Transverse colon (tissue), 4 donors: ENCODE results near the gene ZMIZ1. TPM values are rescaled to one million over a fixed set of nuclear protein-coding genes. Genes with fewer than 3 reads are reported as not detected.
"Not testable (repeated sequence)": the region's sequence is repeated elsewhere in the genome, so short reads cannot be mapped to it uniquely, and the experiment has no call there.

Experiments
- DNase-seq: peaks from one replicate; pipeline ENCODE4 v3.0.0-alpha.2; 2019
- H3K27ac ChIP-seq, 4 donors: fragments of 200-600 bp; sonication (generic); 2 replicates each; pipeline ENCODE4 v1.5.1; 2016 to 2018; ENCODE audit warnings: inconsistent platforms in 4 of 4
- H3K27me3 ChIP-seq: fragments of 200-600 bp; sonication (generic); 2 replicates; pipeline ENCODE4 v1.5.1; 2017; ENCODE audit warnings: inconsistent platforms
- H3K36me3 ChIP-seq, 4 donors: fragments of 200-600 bp; sonication (generic); 2 replicates each; pipeline ENCODE4 v1.5.1; 2017 to 2019; ENCODE audit warnings: inconsistent platforms in 4 of 4
- H3K4me1 ChIP-seq, 4 donors: fragments of 200-600 bp; sonication (generic); 2 replicates each; pipeline ENCODE4 v1.5.1; 2017 to 2020; ENCODE audit warnings: inconsistent platforms in 4 of 4
- H3K4me3 ChIP-seq, 4 donors: fragments of 200-600 bp; sonication (generic); 1 replicate in 1 of 4; 2 replicates in 3 of 4; pipeline versions ENCODE4 v1.5.1 to v1.6.1; 2017 to 2019; ENCODE audit warnings: inconsistent platforms in 4 of 4
- H3K9me3 ChIP-seq, 2 donors: fragments of 200-600 bp; sonication (generic); 2 replicates each; pipeline ENCODE4 v1.5.1; 2017 to 2019; ENCODE audit warnings: inconsistent platforms in 2 of 2
- EP300 ChIP-seq: sonication (generic); formaldehyde crosslinking; IDR thresholded peaks from one replicate; pipeline ENCODE4 v1.6.1; 2017; ENCODE audit warnings: antibody characterized with exemption, low read depth
- POLR2A ChIP-seq: fragments of 450-650 bp; IDR thresholded peaks from one replicate; pipeline ENCODE4 v1.6.1; 2016; ENCODE audit warnings: antibody characterized with exemption, mild to moderate bottlenecking, moderate library complexity
- POLR2AphosphoS5 ChIP-seq, 3 donors: sonication (generic); formaldehyde crosslinking; IDR thresholded peaks; one replicate each; pipeline ENCODE4 v1.6.1; 2016; ENCODE audit warnings: antibody characterized with exemption in 3 of 3
- WGBS, 2 donors: methylation state at CpG; one replicate each; pipeline ENCODE4 v1.1.5; 2018; ENCODE audit warnings: low coverage in 1 of 2; 5-methylcytosine and 5-hydroxymethylcytosine counted together
- in situ Hi-C, 4 donors: fragments of 200-750 bp; cut with MboI; loops; one replicate each; pipeline versions ENCODE4 v1.15.0 to v1.15.1; 2017; ENCODE audit warnings: low sequenced_read_pairs in 3 of 4, low pct_ligation_motif_present in 1 of 4, low pct_unique_long_range_greater_than_20kb in 1 of 4
- intact Hi-C: fragments of 100-400 bp; cut with DNase I; formaldehyde crosslinking; loops from one replicate; pipeline ENCODE4 v1.15.1; 2023; ENCODE audit warnings: low total_unique reads
- total RNA-seq, 4 donors: library from RNA; depleted of rRNA; stranded (reverse); fragments of >200 nt; gene quantifications; one replicate each; pipeline ENCODE4 v1.1.0, GENCODE V29; 2016
- TF ChIP-seq, protein P1 (sequence below), 5 experiments: fragments of 200-600 bp in 3 of 5; fragments of 450-650 bp in 2 of 5; sonication (generic) in 3 of 5; IDR thresholded peaks; 1 replicate in 2 of 5; 2 replicates in 3 of 5; pipeline ENCODE4 v1.5.1; 2016 to 2017; ENCODE audit warnings: antibody characterized with exemption in 5 of 5, inconsistent platforms in 3 of 5, mild to moderate bottlenecking in 2 of 5, moderate library complexity in 1 of 5

Gene ZMIZ1
- total RNA-seq, 4 donors from 2014 or later = 32.0 to 108 (median 63.0) TPM

DNA sequence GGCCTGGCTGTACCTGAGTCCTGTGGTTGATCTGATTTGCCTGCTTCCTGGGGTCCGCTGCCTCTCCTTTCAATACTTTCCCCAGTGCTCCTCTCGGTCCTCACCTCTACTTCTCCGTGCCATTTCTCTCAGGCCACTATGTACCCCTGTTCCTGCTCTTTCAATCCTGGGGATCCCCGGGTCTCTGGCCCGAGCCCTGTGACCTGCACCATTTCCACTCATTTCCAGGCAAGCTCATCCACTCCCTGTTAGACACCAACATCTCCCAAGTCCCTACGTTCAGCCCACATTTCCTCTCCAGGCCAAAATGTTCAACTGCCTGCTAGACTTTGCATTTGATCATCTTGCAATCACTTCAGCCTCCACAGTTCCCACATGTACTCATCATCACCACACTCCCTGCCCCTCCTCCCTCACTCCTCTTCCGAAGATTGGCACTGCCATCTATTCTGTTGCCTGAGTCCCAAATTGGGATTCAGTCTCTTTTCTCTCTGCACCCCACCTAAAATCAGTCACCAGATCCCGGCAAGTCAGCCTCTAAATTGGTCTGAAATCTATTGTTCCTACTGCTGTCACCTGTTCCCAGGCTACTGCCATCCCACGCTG, 34.4 kb upstream of the ZMIZ1 start:
- Histone ChIP-seq H3K9me3 (no peaks in the 10 kb centered on the region), H3K36me3 (no peaks in the 10 kb centered on the region), H3K4me3 (no peak overlapping the region), H3K27ac (no peak overlapping the region), H3K4me1 (no peaks in the 10 kb centered on the region), H3K27me3 (no peaks in the 10 kb centered on the region)
- intact Hi-C loops (no loop called here), in situ Hi-C loops (no loop called here)
- DNase-seq = no peak
- TF ChIP-seq, protein P1, sequence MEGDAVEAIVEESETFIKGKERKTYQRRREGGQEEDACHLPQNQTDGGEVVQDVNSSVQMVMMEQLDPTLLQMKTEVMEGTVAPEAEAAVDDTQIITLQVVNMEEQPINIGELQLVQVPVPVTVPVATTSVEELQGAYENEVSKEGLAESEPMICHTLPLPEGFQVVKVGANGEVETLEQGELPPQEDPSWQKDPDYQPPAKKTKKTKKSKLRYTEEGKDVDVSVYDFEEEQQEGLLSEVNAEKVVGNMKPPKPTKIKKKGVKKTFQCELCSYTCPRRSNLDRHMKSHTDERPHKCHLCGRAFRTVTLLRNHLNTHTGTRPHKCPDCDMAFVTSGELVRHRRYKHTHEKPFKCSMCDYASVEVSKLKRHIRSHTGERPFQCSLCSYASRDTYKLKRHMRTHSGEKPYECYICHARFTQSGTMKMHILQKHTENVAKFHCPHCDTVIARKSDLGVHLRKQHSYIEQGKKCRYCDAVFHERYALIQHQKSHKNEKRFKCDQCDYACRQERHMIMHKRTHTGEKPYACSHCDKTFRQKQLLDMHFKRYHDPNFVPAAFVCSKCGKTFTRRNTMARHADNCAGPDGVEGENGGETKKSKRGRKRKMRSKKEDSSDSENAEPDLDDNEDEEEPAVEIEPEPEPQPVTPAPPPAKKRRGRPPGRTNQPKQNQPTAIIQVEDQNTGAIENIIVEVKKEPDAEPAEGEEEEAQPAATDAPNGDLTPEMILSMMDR (IDR thresholded peaks at IDR 0.05) = no peak
- no peak for TF ChIP-seq EP300
- no peak for TF ChIP-seq POLR2AphosphoS5 (IDR thresholded peaks at IDR 0.05)
- TF ChIP-seq POLR2A = no peak
- WGBS, 2 donors = 84% methylated on average over 5 to 9 of the region's 9 CpGs

DNA sequence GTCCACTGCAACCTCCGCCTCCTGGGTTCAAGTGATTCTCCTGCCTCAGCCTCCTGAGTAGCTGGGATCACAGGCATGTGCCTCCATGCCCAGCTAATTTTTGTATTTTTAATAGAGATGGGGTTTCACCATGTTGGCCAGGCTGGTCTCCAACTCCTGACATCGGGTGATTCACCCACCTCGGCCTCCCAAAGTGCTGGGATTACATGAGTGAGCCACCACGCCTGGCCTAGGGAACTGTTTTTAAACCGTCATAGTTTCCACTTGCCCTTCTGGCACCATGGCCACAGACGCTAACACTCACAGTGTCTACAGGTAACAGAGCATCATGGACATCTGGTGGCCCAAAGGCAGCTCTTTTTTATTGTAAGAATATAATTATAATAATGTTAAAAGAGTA, 32.4 kb upstream of the ZMIZ1 start:
- H3K27ac ChIP-seq, H3K27me3 ChIP-seq, intact Hi-C loops, DNase-seq, H3K36me3 ChIP-seq, H3K4me1 ChIP-seq, H3K9me3 ChIP-seq, in situ Hi-C loops, H3K4me3 ChIP-seq: not testable (repeated sequence)
- 75 to 87% methylated on average over 2 to 6 of the region's 6 CpGs for WGBS, 2 donors

DNA sequence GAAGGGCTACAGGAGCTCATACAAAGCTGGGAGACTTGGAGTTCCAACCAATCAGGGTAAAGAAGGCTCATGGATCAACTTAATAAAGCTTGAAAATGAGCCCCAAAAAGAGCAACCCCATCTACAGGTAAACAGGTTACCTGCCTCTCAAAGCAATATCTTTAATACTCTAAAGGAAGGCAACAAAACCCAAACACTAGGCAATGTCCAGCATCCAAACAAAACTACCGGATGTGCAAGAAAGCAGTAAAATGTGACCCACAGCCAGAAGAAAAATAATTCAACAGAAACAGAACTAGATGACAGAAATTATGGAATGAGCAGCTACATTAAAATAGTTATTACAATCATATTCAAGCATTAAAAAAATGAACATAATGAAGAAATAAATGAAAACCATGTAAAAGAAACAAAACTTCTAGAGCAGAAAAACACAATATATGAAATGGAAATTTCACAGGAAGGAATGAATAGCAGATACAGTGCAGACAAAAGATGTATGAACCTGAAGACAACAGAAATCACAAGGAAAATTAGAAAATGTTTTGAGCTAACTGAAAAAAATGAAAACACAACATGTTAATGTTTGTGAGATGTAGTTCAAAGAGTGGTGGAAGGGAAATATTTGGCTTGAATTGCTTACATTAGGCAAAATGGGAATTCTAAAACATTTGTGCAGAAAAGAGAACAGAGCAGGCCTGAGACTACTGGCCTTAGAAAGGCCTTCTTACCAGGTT, 30.5 kb upstream of the ZMIZ1 start:
- H3K27ac ChIP-seq = no peak overlapping the region
- TF ChIP-seq POLR2AphosphoS5 (IDR thresholded peaks at IDR 0.05) = no peak
- TF ChIP-seq, protein P1 (IDR thresholded peaks at IDR 0.05) = no peak
- TF ChIP-seq EP300 = no peak
- no peak for TF ChIP-seq POLR2A
- H3K27me3 ChIP-seq = no peaks in the 10 kb centered on the region
- no peaks in the 10 kb centered on the region for H3K36me3 ChIP-seq
- intact Hi-C loops = no loop called here
- no peaks in the 10 kb centered on the region for H3K9me3 ChIP-seq
- in situ Hi-C loops = no loop called here
- no peak for DNase-seq
- no peaks in the 10 kb centered on the region for H3K4me1 ChIP-seq
- no peak overlapping the region for H3K4me3 ChIP-seq
- WGBS, 2 donors = 92 to 96% methylated on average over 1 of the region's 1 CpG

DNA sequence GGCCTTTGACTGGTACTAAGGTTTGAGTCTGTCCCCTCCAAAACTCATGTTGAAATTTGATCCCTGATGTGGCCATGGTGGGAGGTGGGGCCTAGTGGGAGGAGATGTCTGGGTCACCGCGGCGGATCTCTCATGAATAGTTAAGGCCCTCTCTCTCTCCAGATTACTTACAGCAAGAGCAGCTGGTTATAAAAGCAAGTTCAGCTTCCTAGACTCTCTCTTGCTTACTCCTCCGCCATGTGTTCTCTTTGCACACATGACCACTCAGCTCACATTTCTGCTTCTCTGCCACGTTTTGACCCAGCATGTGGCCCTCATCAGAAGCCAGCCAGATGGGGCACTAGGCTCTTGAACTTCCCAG, 29.9 kb upstream of the ZMIZ1 start:
- in situ Hi-C loops (no loop called here), intact Hi-C loops (no loop called here)
- Histone ChIP-seq H3K4me3 (no peak overlapping the region), H3K4me1 (no peaks in the 10 kb centered on the region), H3K27ac (no peak overlapping the region), H3K9me3 (no peaks in the 10 kb centered on the region), H3K27me3 (no peaks in the 10 kb centered on the region), H3K36me3 (no peaks in the 10 kb centered on the region)
- TF ChIP-seq POLR2A = no peak
- TF ChIP-seq EP300 = no peak
- no peak for TF ChIP-seq POLR2AphosphoS5 (IDR thresholded peaks at IDR 0.05)
- TF ChIP-seq, protein P1 (IDR thresholded peaks at IDR 0.05) = no peak
- 78 to 82% methylated on average over 4 to 5 of the region's 5 CpGs for WGBS, 2 donors
- no peak for DNase-seq
